Measurements from ENCODE around the gene SOBP.

GRCh38 chr6:107506145-107506544 lies 16.2 kb downstream of the SOBP start:
- TF ChIP-seq POLR2AphosphoS5 (IDR thresholded peaks at IDR 0.05) (no peak), CTCF (IDR thresholded peaks at IDR 0.05 in 8 of 11, conservative IDR thresholded peaks at IDR 0.05 in 3 of 11) (no peak), POLR2A (IDR thresholded peaks at IDR 0.05) (no peak)
